Tibial nerve (tissue), 4 donors: Measurements from ENCODE around the gene OR11A1. TPM values are rescaled to one million over a fixed set of nuclear protein-coding genes. Genes with fewer than 3 reads are reported as not detected.
"Not testable (repeated sequence)": the region's sequence is repeated elsewhere in the genome, so short reads cannot be mapped to it uniquely, and the experiment has no call there.

ENCODE experiments used
- DNase-seq, 2 donors: peaks; one replicate each; pipeline ENCODE4 v3.0.0-alpha.2; 2019; ENCODE audit warnings: low spot score in 2 of 2
- H3K27ac ChIP-seq, 4 donors: fragments of 200-600 bp; sonication (generic) in 3 of 4; one replicate each; pipeline ENCODE4 v1.5.1; 2017 to 2019; ENCODE audit warnings: mild to moderate bottlenecking in 1 of 4
- H3K27me3 ChIP-seq, 2 donors: fragments of 200-600 bp; sonication (generic) in 1 of 2; one replicate each; pipeline versions ENCODE4 v1.5.1 to v1.6.0; 2017 to 2019
- H3K36me3 ChIP-seq, 3 donors: fragments of 200-600 bp; sonication (generic); one replicate each; pipeline ENCODE4 v1.5.1; 2018 to 2019
- H3K4me1 ChIP-seq, 4 donors: fragments of 200-600 bp; sonication (generic) in 3 of 4; one replicate each; pipeline ENCODE4 v1.5.1; 2017 to 2019
- H3K4me3 ChIP-seq, 4 donors: fragments of 200-600 bp; sonication (generic) in 3 of 4; one replicate each; pipeline ENCODE4 v1.5.1; 2017 to 2019; ENCODE audit warnings: mild to moderate bottlenecking in 1 of 4, moderate library complexity in 1 of 4
- H3K9me3 ChIP-seq, 4 donors: fragments of 200-600 bp; sonication (generic) in 3 of 4; one replicate each; pipeline ENCODE4 v1.5.1; 2017 to 2019
- EP300 ChIP-seq, 2 donors: sonication (generic); formaldehyde crosslinking; IDR thresholded peaks; one replicate each; pipeline ENCODE4 v1.6.1; 2017; ENCODE audit warnings: antibody characterized with exemption in 2 of 2, mild to moderate bottlenecking in 1 of 2
- POLR2A ChIP-seq, 2 donors: fragments of 450-650 bp; IDR thresholded peaks; one replicate each; pipeline ENCODE4 v1.6.1; 2017; ENCODE audit warnings: antibody characterized with exemption in 2 of 2, mild to moderate bottlenecking in 2 of 2, moderate library complexity in 2 of 2
- WGBS, 2 donors: methylation state at CpG; one replicate each; pipeline ENCODE4 v1.1.5; 2018; 5-methylcytosine and 5-hydroxymethylcytosine counted together
- total RNA-seq, 4 donors: library from RNA; depleted of rRNA; stranded (reverse); fragments of >200 nt; gene quantifications; one replicate each; pipeline ENCODE4 v1.1.0, GENCODE V29; 2016
- TF ChIP-seq, protein P1 (sequence below), 5 experiments: fragments of 200-600 bp in 3 of 5; fragments of 450-650 bp in 2 of 5; sonication (generic) in 3 of 5; IDR thresholded peaks; one replicate each; pipeline ENCODE4 v1.5.1; 2016 to 2019; ENCODE audit warnings: antibody characterized with exemption in 5 of 5, mild to moderate bottlenecking in 3 of 5, moderate library complexity in 2 of 5

The OR11A1 gene
- total RNA-seq, 4 donors from 2014 or later = not detected

DNA sequence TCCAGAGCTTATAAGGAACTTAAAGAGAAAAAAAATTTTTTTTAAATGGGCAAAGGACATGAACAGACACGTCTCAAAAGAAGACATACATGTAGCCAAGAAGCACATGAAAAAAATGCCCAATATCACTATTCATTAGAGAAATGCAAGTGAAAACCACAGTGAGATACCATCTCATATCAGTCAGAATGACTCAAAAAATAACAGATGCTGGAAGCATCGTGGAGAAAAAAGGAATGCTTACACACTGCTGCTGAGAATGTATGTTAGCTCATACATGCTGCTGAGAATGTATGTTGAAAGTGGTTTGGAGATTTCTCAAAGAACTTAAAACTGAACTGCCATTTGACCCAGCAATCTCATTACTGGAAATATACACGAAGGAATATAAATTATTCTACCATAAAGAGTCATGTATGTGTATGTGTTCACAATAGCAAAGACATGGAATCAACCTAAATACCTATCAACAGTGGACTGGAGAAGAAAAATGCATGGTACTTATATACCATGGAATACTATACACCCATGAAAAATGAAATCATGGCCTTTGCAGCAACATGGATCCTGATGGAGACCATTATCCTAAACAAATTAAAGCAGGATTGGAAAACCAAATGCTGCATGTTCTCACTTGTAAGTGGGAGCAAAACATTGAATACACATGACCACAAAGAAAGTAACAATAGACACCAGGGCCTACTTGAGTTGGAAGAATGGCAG is 5.2 kb downstream of the OR11A1 start:
- Histone ChIP-seq H3K27ac (no peak overlapping the region), H3K4me3 (no peak overlapping the region), H3K36me3 (no peaks in the 10 kb centered on the region), H3K9me3 (no peaks in the 10 kb centered on the region), H3K27me3 (no peaks in the 10 kb centered on the region), H3K4me1 (no peaks in the 10 kb centered on the region)
- TF ChIP-seq EP300 (IDR thresholded peaks at IDR 0.05) = no peak
- TF ChIP-seq, protein P1, sequence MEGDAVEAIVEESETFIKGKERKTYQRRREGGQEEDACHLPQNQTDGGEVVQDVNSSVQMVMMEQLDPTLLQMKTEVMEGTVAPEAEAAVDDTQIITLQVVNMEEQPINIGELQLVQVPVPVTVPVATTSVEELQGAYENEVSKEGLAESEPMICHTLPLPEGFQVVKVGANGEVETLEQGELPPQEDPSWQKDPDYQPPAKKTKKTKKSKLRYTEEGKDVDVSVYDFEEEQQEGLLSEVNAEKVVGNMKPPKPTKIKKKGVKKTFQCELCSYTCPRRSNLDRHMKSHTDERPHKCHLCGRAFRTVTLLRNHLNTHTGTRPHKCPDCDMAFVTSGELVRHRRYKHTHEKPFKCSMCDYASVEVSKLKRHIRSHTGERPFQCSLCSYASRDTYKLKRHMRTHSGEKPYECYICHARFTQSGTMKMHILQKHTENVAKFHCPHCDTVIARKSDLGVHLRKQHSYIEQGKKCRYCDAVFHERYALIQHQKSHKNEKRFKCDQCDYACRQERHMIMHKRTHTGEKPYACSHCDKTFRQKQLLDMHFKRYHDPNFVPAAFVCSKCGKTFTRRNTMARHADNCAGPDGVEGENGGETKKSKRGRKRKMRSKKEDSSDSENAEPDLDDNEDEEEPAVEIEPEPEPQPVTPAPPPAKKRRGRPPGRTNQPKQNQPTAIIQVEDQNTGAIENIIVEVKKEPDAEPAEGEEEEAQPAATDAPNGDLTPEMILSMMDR (IDR thresholded peaks at IDR 0.05) = no peak
- TF ChIP-seq POLR2A (IDR thresholded peaks at IDR 0.05) = no peak
- 78 to 84% methylated on average over 3 of the region's 3 CpGs for WGBS, 2 donors
- DNase-seq = no peak

DNA sequence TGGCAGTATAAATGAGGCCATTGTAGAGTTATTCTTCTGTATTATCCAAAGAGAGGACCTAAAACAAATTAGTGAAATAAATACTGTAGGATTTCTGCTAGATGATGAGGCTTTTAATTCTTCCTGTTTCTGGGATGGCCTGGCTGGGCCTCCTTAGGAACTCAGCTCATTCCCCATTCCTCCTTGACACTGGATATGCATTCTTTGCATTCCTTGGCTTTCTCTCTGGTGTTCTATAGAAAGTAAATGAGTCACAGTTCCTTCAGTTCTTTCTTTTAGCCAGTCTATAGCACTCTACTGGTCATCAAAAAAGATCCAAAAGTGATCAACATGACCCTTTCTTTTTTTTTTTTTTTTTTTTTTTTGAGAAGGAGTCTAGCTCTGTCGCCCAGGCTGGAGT is 9.2 kb downstream of the OR11A1 start:
- Histone ChIP-seq H3K36me3 (no peaks in the 10 kb centered on the region), H3K27me3 (no peaks in the 10 kb centered on the region), H3K27ac (no peak overlapping the region), H3K9me3 (no peaks in the 10 kb centered on the region), H3K4me3 (no peak overlapping the region), H3K4me1 (no peaks in the 10 kb centered on the region)
- TF ChIP-seq, protein P1 (IDR thresholded peaks at IDR 0.05) = no peak
- TF ChIP-seq EP300 (IDR thresholded peaks at IDR 0.05) = no peak
- no peak for TF ChIP-seq POLR2A (IDR thresholded peaks at IDR 0.05)
- 67 to 89% methylated on average over 1 of the region's 1 CpG for WGBS, 2 donors
- DNase-seq = no peak

DNA sequence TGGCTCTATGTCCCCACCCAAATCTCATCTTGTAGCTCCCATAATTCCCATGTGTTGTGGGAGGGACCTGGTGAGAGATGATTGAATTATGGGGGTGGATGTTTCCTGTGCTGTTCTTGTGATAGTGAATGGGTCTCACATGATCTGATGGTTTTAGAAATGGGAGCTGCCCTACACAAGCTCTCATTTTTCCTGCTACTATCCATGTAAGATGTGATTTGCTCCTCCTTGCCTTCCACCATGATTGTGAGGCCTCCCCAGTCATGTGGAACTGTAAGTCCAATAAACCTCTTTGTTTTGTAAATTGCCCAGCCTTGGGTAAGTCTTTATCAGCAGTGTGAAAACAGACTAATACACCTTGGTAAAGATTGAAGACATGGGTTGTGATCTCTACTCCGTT is 12.8 kb downstream of the OR11A1 start:
- H3K27ac ChIP-seq, H3K4me1 ChIP-seq, H3K4me3 ChIP-seq, H3K36me3 ChIP-seq, H3K27me3 ChIP-seq, DNase-seq, H3K9me3 ChIP-seq: not testable (repeated sequence)
- WGBS, 2 donors = 76 to 79% methylated on average over 1 of the region's 1 CpG

DNA sequence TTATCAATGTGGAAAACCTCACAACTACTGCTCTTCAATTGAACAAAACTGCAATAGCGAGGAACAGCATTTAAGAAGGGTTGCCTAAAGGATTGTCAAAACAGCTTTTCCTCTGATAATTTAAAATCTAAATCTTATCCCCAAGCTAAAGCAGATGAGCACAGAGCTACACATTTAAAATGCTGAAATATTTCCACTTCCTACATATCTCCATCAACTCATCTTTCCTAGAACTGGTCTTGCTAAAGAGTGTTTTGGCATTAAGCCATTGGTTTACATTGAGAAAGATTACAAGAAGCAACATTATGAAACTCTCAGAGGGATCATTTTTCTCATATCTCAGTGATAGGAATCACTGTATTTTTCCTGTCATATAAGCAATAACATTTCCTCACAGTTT is 14.2 kb downstream of the OR11A1 start:
- H3K27me3 ChIP-seq = no peaks in the 10 kb centered on the region
- no peak overlapping the region for H3K4me3 ChIP-seq
- H3K36me3 ChIP-seq = no peaks in the 10 kb centered on the region
- no peaks in the 10 kb centered on the region for H3K9me3 ChIP-seq
- no peak for DNase-seq
- 74 to 80% methylated on average over 1 of the region's 1 CpG for WGBS, 2 donors
- H3K4me1 ChIP-seq = no peaks in the 10 kb centered on the region
- TF ChIP-seq, protein P1 (IDR thresholded peaks at IDR 0.05) = no peak
- TF ChIP-seq POLR2A (IDR thresholded peaks at IDR 0.05) (no peak), EP300 (IDR thresholded peaks at IDR 0.05) (no peak)
- H3K27ac ChIP-seq = no peak overlapping the region

DNA sequence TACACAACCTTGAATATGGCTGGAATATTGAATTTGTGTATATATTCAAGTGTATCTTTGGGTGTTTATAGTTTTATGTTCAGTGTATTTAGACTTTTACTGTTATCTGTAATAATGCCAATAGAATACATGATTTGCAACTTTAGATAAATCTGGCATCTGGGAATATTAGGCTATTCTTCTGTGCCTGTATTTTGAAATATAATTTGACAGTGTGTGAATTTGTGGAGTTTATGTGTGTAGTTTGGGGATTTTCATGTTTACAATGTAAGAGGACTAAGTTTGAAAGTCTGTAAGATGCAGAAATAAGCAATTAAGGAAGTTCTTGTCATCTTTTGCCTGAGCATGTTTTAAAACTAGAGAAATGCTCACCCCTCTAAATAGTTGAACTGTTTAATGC is 17.9 kb downstream of the OR11A1 start, which contains the start of gene OR10C1:
OR10C1 (plus strand) TSS at position 301 of the 400 bp plus-strand sequence. CDS start 710 bp downstream, outside the sequence.
- Histone ChIP-seq H3K9me3 (no peaks in the 10 kb centered on the region), H3K27me3 (no peaks in the 10 kb centered on the region), H3K36me3 (no peaks in the 10 kb centered on the region), H3K4me1 (no peaks in the 10 kb centered on the region), H3K27ac (no peak within 1 kb of the TSS), H3K4me3 (no peak within 1 kb of the TSS)
- TF ChIP-seq, protein P1 (IDR thresholded peaks at IDR 0.05) = no peak
- no peak for TF ChIP-seq EP300 (IDR thresholded peaks at IDR 0.05)
- TF ChIP-seq POLR2A (IDR thresholded peaks at IDR 0.05) = no peak
- no peak for DNase-seq

DNA sequence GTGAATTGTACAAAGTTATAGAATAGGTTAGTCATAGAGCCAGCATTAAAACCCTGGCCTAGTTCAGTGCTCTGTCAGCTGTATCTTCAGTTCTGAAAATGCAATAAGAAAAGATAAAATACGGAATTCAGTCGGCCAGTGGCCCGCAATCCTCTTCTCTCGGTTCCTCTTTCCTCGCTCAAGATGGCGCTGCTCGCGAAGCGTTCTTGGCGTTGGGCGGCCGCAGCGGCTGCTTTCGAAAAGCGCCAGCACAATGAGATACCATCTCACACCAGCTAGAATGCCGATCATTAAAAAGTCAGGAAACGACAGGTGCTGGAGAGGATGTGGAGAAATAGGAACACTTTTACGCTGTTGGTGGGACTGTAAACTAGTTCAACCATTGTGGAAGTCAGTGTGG is 20.1 kb downstream of the OR11A1 start:
- not testable (repeated sequence) for H3K27ac ChIP-seq, H3K36me3 ChIP-seq, H3K4me1 ChIP-seq, DNase-seq, H3K9me3 ChIP-seq, H3K4me3 ChIP-seq, H3K27me3 ChIP-seq
- WGBS, 2 donors = 67 to 81% methylated on average over 18 of the region's 18 CpGs
